Thoracic aorta (tissue), 2 donors: Measurements from ENCODE around the gene SLC30A9. TPM values are rescaled to one million over a fixed set of nuclear protein-coding genes. Genes with fewer than 3 reads are reported as not detected.

Source experiments
- ATAC-seq: fragments of 150-250 bp; one replicate; pipeline ENCODE4 v1.8.0; 2017; ENCODE audit warnings: low read depth; ENCODE audit not compliant: insufficient number of reproducible peaks, low FRiP score
- DNase-seq: peaks from one replicate; pipeline ENCODE4 v3.0.0-alpha.2; 2020; ENCODE audit warnings: low spot score
- H3K27ac ChIP-seq, 2 donors: fragments of 200-600 bp; sonication (generic); 1 replicate in 1 of 2; 2 replicates in 1 of 2; pipeline ENCODE4 v1.5.1; 2016; ENCODE audit warnings: mild to moderate bottlenecking in 2 of 2, moderate library complexity in 2 of 2
- H3K27me3 ChIP-seq: fragments of 200-600 bp; sonication (generic); replicated peaks from 2 replicates; pipeline ENCODE4 v1.6.0; 2016; ENCODE audit warnings: mild to moderate bottlenecking; ENCODE audit not compliant: insufficient read depth
- H3K36me3 ChIP-seq: fragments of 200-600 bp; sonication (generic); one replicate; pipeline ENCODE4 v1.5.1; 2016
- H3K4me1 ChIP-seq, 2 donors: fragments of 200-600 bp; sonication (generic); 1 replicate in 1 of 2; 2 replicates in 1 of 2; pipeline versions ENCODE4 v1.5.1 to v1.6.0; 2016; ENCODE audit warnings: low read depth in 2 of 2, mild to moderate bottlenecking in 1 of 2; ENCODE audit not compliant: control insufficient read depth in 1 of 2
- H3K4me3 ChIP-seq: fragments of 200-600 bp; sonication (generic); 2 replicates; pipeline ENCODE4 v1.5.1; 2016; ENCODE audit warnings: mild to moderate bottlenecking
- H3K9me3 ChIP-seq: fragments of 200-600 bp; sonication (generic); 2 replicates; pipeline ENCODE4 v1.5.1; 2016
- CTCF ChIP-seq: fragments of 200-600 bp; sonication (generic); IDR thresholded peaks from one replicate; pipeline ENCODE4 v1.5.1; 2019; ENCODE audit warnings: antibody characterized with exemption
- total RNA-seq, 2 donors: library from RNA; depleted of rRNA; stranded (reverse); fragments of >200 nt; gene quantifications; one replicate each; pipeline versions ENCODE4 v1.1.0 to v1.2.3, GENCODE V29; 2016

The SLC30A9 gene
- total RNA-seq, 2 donors from 2014 or later: 33.2 to 59.2 TPM

- Histone ChIP-seq H3K4me1 (no peaks in the 10 kb centered on the region), H3K36me3 (no peaks in the 10 kb centered on the region), H3K27ac (no peak overlapping the region), H3K27me3 (no peaks in the 10 kb centered on the region), H3K9me3 (no peaks in the 10 kb centered on the region), H3K4me3 (no peak overlapping the region)
- no peak for ATAC-seq
- TF ChIP-seq CTCF: no peak
- DNase-seq: no peak
These were observed 111.2 kb downstream of the SLC30A9 start for GRCh38 chr4:42101446-42101975.

GRCh38 chr4:42104521-42104920 is 114.2 kb downstream of the SLC30A9 start:
- Histone ChIP-seq H3K27me3 (no peaks in the 10 kb centered on the region), H3K36me3 (no peaks in the 10 kb centered on the region), H3K4me1 (no peaks in the 10 kb centered on the region), H3K27ac (no peak overlapping the region), H3K9me3 (no peaks in the 10 kb centered on the region), H3K4me3 (no peak overlapping the region)
- DNase-seq (no peak), ATAC-seq (no peak)
- no peak for TF ChIP-seq CTCF

- Histone ChIP-seq H3K36me3 (no peaks in the 10 kb centered on the region), H3K9me3 (no peaks in the 10 kb centered on the region), H3K27ac (no peak overlapping the region), H3K27me3 (no peaks in the 10 kb centered on the region), H3K4me1 (no peaks in the 10 kb centered on the region), H3K4me3 (no peak overlapping the region)
- no peak for TF ChIP-seq CTCF
- DNase-seq: no peak
- no peak for ATAC-seq
These were observed 122.5 kb downstream of the SLC30A9 start for GRCh38 chr4:42112846-42113245.

GRCh38 chr4:42119886-42120285 is 129.6 kb downstream of the SLC30A9 start:
- no peak for ATAC-seq
- no peaks in the 10 kb centered on the region for H3K4me1 ChIP-seq
- H3K27me3 ChIP-seq: no peaks in the 10 kb centered on the region
- TF ChIP-seq CTCF: no peak
- no peaks in the 10 kb centered on the region for H3K36me3 ChIP-seq
- no peak overlapping the region for H3K27ac ChIP-seq
- no peaks in the 10 kb centered on the region for H3K9me3 ChIP-seq
- DNase-seq: no peak
- no peak overlapping the region for H3K4me3 ChIP-seq

GRCh38 chr4:42122237-42122636 is 131.9 kb downstream of the SLC30A9 start:
- TF ChIP-seq CTCF: no peak
- Histone ChIP-seq H3K27me3 (no peaks in the 10 kb centered on the region), H3K9me3 (no peaks in the 10 kb centered on the region), H3K36me3 (no peaks in the 10 kb centered on the region), H3K4me3 (no peak overlapping the region), H3K27ac (no peak overlapping the region), H3K4me1 (no peaks in the 10 kb centered on the region)
- DNase-seq (no peak), ATAC-seq (no peak)
